ENCODE results near the gene RAD50. TPM values are rescaled to one million over a fixed set of nuclear protein-coding genes. Genes with fewer than 3 reads are reported as not detected.

The RAD50 gene
- total RNA-seq, 1 donor from 2014 or later = 21.3 TPM

DNA sequence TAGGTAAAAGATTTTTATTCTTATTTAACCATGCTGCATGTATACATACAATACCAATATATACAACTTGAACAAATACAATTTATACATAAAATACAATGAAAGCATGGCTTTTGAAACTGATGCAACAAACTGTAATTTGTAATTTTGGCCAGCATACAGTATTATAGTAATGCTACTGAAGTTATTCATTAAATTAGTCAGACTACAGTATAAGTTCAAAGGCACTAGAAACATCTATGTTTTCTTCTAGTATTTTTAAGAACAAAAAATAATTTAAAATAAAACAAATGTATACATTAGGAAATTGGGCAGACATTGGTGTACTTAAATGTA is 135.8 kb downstream of the RAD50 start:
- no peak overlapping the region for H3K4me3 ChIP-seq (ENCODE audit: low read depth, low read length)
- TF ChIP-seq, protein P1, sequence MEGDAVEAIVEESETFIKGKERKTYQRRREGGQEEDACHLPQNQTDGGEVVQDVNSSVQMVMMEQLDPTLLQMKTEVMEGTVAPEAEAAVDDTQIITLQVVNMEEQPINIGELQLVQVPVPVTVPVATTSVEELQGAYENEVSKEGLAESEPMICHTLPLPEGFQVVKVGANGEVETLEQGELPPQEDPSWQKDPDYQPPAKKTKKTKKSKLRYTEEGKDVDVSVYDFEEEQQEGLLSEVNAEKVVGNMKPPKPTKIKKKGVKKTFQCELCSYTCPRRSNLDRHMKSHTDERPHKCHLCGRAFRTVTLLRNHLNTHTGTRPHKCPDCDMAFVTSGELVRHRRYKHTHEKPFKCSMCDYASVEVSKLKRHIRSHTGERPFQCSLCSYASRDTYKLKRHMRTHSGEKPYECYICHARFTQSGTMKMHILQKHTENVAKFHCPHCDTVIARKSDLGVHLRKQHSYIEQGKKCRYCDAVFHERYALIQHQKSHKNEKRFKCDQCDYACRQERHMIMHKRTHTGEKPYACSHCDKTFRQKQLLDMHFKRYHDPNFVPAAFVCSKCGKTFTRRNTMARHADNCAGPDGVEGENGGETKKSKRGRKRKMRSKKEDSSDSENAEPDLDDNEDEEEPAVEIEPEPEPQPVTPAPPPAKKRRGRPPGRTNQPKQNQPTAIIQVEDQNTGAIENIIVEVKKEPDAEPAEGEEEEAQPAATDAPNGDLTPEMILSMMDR (conservative IDR thresholded peaks at IDR 0.05; ENCODE audit: low read depth, low read length) = no peak
- DNase-seq (ENCODE audit: low read depth) = no peak

Other genes starting within 250 kb of the RAD50 start
- gene SLC22A5, start 187.3 kb upstream of the RAD50 start, total RNA-seq = 11.9 and 13.1 TPM in 2 replicates
- 33.0 and 41.5 TPM in 2 replicates for gene IRF1, start 66.2 kb upstream of the RAD50 start, total RNA-seq
- not detected in 2 replicates for gene IL5, start 13.5 kb upstream of the RAD50 start, total RNA-seq
- gene IL13, start 101.2 kb downstream of the RAD50 start, total RNA-seq = not detected in 2 replicates
- gene IL4, start 117.0 kb downstream of the RAD50 start, total RNA-seq = not detected in 2 replicates
- 5.4 and 7.6 TPM in 2 replicates for gene KIF3A, start 180.6 kb downstream of the RAD50 start, total RNA-seq
- gene CCNI2, start 190.4 kb downstream of the RAD50 start, total RNA-seq = 1.1 and 3.8 TPM in 2 replicates
- gene SEPTIN8, start 220.3 kb downstream of the RAD50 start, total RNA-seq = 38.1 and 51.5 TPM in 2 replicates

Measured in epithelial cell of proximal tubule (primary cell).